ENCODE measurements around the gene CD40.

CD40 gene

DNA sequence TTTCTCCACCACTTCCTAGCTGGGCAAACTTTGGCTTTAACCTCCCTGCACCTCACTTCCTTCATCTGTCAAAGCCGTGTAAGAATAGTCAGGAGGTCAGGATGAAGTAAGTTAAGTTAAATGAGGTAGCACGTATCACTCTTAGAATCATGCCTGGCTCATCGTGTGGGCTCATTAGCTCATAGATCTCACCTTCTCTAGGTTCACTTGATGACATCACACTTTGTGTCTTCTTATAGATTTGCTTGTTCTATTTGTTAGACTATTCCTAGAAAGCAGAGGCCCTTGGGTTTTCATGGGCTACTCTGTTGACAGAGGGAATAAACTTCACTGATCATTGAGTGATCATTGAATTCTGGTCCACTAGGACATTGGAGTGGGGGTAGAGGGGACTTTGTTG lies 16.2 kb upstream of the CD40 start:
- Mint-ChIP-seq H3K9me3 (no peaks in the 10 kb centered on the region), H3K27ac (ENCODE audit: low read depth) (no peak overlapping the region), H3K4me3 (no peak overlapping the region), H3K36me3 (ENCODE audit: insufficient read depth) (no peaks in the 10 kb centered on the region), H3K4me1 (no peaks in the 10 kb centered on the region), H3K27me3 (peaks cover 80% of the 10 kb centered on the region)
- ATAC-seq (replicated peaks; ENCODE audit: extremely low read depth, poor library complexity, severe bottlenecking) (no peak), DNase-seq (ENCODE audit: low spot score in 2 of 2) (no peak)

DNA sequence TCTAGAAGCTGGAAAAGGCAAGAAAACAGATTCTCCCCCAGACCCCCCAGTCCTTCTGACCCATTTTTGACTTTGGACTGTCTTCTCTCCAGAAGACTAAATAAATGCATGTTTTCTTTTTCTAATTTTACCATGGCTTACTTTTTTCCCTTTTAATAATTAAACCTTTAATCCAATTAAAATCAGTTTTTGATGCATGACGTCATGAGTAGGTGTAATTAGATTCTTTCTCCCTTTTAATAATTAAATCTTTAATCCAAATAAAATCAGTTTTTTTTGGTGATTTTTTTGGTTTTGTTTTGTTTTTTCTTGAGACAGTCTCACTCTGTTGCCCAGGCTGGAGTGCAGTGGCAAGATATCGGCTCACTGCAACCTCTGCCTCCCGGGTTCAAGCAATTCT lies 15.2 kb upstream of the CD40 start:
- DNase-seq (ENCODE audit: low spot score in 2 of 2) = no peak
- H3K27me3 Mint-ChIP-seq = peaks cover 90% of the 10 kb centered on the region
- H3K36me3 Mint-ChIP-seq (ENCODE audit: insufficient read depth) = no peaks in the 10 kb centered on the region
- H3K27ac Mint-ChIP-seq (ENCODE audit: low read depth) = no peak overlapping the region
- no peak overlapping the region for H3K4me3 Mint-ChIP-seq
- no peak for ATAC-seq (replicated peaks; ENCODE audit: extremely low read depth, poor library complexity, severe bottlenecking)
- H3K4me1 Mint-ChIP-seq = no peaks in the 10 kb centered on the region
- no peaks in the 10 kb centered on the region for H3K9me3 Mint-ChIP-seq

DNA sequence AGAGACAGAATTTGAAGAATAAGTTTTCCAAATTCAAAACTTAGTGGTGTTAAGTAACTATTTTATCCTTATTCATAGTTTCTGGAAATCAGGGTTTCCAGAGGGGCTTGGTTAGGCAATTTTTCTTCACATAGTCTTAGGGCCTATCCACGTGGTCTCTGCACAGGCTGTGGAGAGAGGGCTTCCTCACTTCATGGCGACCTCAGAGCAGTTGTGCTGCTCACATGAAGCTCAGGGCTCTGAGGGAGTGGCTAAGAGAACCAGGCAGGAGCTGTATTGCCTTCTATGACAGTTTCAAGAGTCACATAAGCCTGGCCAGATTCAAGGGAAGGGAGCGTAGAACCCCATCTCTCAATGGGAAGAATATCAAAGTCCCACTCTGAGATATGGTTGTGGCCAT lies 13.9 kb upstream of the CD40 start:
- no peak overlapping the region for H3K27ac Mint-ChIP-seq (ENCODE audit: low read depth)
- no peaks in the 10 kb centered on the region for H3K36me3 Mint-ChIP-seq (ENCODE audit: insufficient read depth)
- no peak for DNase-seq (ENCODE audit: low spot score in 2 of 2)
- H3K4me1 Mint-ChIP-seq = no peaks in the 10 kb centered on the region
- H3K27me3 Mint-ChIP-seq = peaks cover 93% of the 10 kb centered on the region
- H3K4me3 Mint-ChIP-seq = no peak overlapping the region
- no peak for ATAC-seq (replicated peaks; ENCODE audit: extremely low read depth, poor library complexity, severe bottlenecking)
- no peaks in the 10 kb centered on the region for H3K9me3 Mint-ChIP-seq

DNA sequence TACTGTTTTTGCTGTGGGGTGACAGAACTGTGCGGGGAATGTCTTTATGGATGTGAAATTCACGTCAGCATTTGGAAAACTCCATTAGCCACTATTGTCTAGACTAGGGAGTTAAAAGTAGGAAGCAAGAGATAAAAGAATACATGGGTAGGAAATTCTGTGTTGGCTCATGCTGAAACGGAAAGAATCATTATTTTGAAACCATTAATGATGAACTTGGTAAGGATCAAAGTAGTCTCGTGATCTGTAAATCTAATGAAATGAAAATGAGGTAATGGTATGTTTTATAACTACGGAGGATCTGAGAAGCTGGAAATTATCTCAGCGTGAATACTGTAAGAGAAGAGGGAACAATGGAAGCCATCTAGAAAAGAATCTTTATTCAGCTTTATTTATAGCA lies 11.1 kb upstream of the CD40 start:
- Mint-ChIP-seq H3K36me3 (ENCODE audit: insufficient read depth) (no peaks in the 10 kb centered on the region), H3K27ac (ENCODE audit: low read depth) (no peak overlapping the region), H3K9me3 (no peaks in the 10 kb centered on the region), H3K27me3 (peaks cover 88% of the 10 kb centered on the region), H3K4me1 (no peaks in the 10 kb centered on the region), H3K4me3 (no peak overlapping the region)
- no peak for DNase-seq (ENCODE audit: low spot score in 2 of 2)
- no peak for ATAC-seq (replicated peaks; ENCODE audit: extremely low read depth, poor library complexity, severe bottlenecking)

DNA sequence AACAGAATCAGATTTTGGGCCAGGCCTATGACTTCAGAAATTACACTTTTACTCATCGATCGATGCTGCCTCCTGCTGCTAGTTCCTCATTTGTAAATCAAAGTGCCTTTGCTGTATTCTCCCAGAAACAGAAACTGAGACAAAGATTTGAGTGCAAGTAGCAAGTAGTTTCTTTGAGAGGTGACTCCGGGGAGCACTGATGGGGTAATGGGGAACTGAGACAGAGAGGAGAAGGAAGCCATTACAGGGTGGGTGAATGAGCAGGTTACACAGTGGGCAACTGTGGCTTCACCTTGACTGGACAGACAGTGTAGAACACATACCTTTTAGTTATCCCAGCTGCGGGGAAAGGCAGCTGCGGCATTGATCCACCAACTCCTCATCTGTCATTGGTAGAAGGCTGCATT lies 9.7 kb upstream of the CD40 start:
- DNase-seq (ENCODE audit: low spot score in 2 of 2) (no peak), ATAC-seq (replicated peaks; ENCODE audit: extremely low read depth, poor library complexity, severe bottlenecking) (no peak)
- Mint-ChIP-seq H3K4me1 (no peaks in the 10 kb centered on the region), H3K36me3 (ENCODE audit: insufficient read depth) (no peaks in the 10 kb centered on the region), H3K9me3 (no peaks in the 10 kb centered on the region), H3K27ac (ENCODE audit: low read depth) (no peak overlapping the region), H3K4me3 (no peak overlapping the region), H3K27me3 (peaks cover 79% of the 10 kb centered on the region)

DNA sequence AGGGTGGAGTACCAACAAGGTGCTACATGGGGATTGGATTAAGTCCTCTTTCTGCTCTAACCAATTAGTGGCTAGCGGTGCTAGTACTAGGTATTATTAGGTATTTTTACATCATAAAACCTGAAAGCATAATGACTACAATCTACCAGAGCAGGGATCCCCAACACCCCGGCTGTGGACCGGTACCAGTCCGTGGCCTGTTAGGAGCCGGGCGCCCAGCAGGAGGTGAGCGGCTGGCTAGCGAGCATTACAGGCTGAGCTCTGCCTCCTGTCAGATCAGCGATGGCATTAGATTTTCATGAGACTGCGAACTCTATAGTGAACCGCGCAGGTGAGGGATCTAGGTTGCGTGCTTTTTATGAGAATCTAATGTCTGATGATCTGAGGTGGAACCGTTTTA lies 9.1 kb upstream of the CD40 start:
- Mint-ChIP-seq H3K36me3 (ENCODE audit: insufficient read depth) (no peaks in the 10 kb centered on the region), H3K4me1 (no peaks in the 10 kb centered on the region), H3K9me3 (no peaks in the 10 kb centered on the region), H3K27me3 (peaks cover 82% of the 10 kb centered on the region), H3K4me3 (no peak overlapping the region), H3K27ac (ENCODE audit: low read depth) (no peak overlapping the region)
- no peak for ATAC-seq (replicated peaks; ENCODE audit: extremely low read depth, poor library complexity, severe bottlenecking)
- no peak for DNase-seq (ENCODE audit: low spot score in 2 of 2)

DNA sequence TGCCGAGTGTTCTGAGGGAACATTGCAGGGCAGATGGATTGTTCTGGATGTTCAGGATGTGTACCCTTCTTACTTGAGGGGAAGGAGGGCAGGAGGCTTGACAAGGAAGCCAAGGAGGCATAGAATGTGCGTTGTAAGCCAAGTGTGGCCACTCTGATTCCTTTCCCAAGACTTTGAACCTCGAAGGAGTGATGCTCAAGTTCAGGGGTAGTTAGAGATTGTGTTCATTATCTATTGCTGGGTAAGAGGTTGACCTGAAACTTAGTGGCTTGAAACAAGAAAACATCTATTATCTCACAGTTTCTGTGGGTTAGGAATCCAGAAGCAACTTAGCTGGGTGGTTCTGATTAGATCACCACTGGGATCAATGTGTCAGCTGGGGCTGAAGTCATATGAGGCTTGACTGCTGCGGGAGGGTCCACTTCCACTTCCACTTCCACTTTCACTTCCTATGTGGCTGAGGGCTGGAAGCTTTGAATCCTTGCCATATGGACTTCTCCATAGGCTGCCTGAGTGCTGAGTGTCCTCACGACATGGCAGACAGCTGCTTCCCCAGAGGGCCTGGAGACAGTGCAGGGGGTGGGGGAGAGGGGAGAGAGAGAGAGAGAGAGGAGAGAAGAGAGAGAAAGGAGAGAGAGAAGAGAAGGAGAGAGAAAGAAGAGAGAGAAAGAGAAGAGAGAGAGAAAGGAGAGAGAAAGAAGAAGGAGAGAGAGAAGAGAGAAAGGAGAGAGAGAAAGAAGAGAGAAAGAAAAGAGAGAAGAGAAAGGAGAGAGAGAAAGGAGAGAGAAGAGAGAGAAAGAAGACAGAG lies 6.9 kb upstream of the CD40 start:
- DNase-seq (ENCODE audit: low spot score in 2 of 2) = no peak
- Mint-ChIP-seq H3K4me3 (no peak overlapping the region), H3K36me3 (ENCODE audit: insufficient read depth) (no peaks in the 10 kb centered on the region), H3K4me1 (no peaks in the 10 kb centered on the region), H3K27me3 (peaks cover 71% of the 10 kb centered on the region), H3K27ac (ENCODE audit: low read depth) (no peak overlapping the region), H3K9me3 (no peaks in the 10 kb centered on the region)
- ATAC-seq (replicated peaks; ENCODE audit: extremely low read depth, poor library complexity, severe bottlenecking) = peak; percentile 24

DNA sequence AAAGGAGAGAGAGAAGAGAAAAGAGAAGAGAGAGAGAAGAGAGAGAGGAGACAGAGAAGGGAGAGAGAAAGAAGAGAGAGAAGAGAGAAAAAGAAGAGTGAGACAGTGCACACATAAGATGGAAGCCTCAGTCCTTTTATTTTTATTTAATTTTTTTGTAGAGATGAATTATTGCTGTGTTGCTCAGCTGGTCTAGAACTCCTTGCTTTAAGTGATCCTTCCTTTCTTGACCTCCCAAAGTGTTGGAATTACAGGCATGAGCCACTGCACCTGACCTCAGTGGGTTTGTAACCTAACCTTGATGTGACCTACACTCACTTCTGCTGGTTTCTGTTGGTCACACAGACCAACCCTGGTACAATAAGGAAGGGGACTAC lies 6.3 kb upstream of the CD40 start:
- H3K4me1 Mint-ChIP-seq = no peaks in the 10 kb centered on the region
- no peak overlapping the region for H3K27ac Mint-ChIP-seq (ENCODE audit: low read depth)
- H3K36me3 Mint-ChIP-seq (ENCODE audit: insufficient read depth) = no peaks in the 10 kb centered on the region
- H3K27me3 Mint-ChIP-seq = peaks cover 65% of the 10 kb centered on the region
- H3K9me3 Mint-ChIP-seq = no peaks in the 10 kb centered on the region
- ATAC-seq (replicated peaks; ENCODE audit: extremely low read depth, poor library complexity, severe bottlenecking) (no peak), DNase-seq (ENCODE audit: low spot score in 2 of 2) (no peak)
- no peak overlapping the region for H3K4me3 Mint-ChIP-seq

DNA sequence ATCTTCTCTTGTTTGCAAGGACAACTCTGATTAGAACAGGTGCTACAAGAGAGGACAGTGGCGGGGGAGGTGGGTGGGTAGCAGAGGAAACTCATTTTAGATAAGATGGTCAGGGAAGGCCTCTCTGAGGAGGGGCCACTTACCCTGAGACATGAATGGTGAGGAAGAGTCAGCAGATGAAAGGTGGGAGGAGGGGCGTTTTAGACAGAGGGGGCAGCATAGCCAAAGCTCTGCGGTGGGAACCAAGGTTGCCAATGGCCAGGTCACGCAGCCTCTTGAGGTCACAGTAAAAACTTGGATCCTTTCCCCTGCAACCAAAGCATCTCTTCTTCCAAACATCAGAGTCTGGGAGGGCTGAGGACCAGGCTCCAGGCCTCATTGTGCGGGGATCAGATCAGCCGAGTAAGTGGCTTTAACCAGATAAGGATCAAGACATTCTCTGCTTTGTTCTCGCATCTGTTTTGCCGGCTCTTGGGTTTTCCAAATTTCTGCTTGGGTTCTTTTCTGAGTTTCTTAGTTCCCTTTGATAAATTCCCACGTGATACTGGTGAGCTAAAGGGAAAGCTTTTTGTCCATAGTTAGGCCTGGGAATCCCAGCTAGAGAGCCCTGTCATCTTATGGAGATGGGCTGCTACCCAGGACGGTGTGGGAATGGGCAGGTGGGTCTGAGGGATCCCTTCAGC lies 5.5 kb upstream of the CD40 start:
- DNase-seq (ENCODE audit: low spot score in 2 of 2) (no peak), ATAC-seq (replicated peaks; ENCODE audit: extremely low read depth, poor library complexity, severe bottlenecking) (no peak)
- Mint-ChIP-seq H3K27ac (ENCODE audit: low read depth) (no peak overlapping the region), H3K4me3 (no peak overlapping the region), H3K27me3 (peaks cover 58% of the 10 kb centered on the region), H3K36me3 (ENCODE audit: insufficient read depth) (no peaks in the 10 kb centered on the region), H3K9me3 (no peaks in the 10 kb centered on the region), H3K4me1 (no peaks in the 10 kb centered on the region)

DNA sequence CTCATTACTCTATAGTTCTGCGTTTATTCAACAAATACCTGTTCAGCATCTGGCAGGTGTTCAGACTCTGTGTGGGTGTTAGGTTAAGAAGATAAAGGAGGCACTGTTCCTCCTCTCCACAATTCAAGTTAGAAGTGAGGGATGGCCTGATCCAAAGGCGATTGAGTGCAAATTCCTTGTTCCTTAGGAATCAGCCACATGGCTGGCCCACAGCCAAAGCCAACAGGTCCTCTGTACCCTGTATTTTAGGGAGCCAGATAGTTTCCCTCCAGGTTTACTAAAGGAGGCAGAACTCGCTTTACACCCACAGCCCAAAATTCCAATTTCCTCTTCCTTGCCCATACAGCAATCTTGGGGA lies 5.0 kb upstream of the CD40 start:
- Mint-ChIP-seq H3K36me3 (ENCODE audit: insufficient read depth) (peaks cover under 1% of the 10 kb centered on the region), H3K27ac (ENCODE audit: low read depth) (no peak overlapping the region), H3K27me3 (peaks cover 56% of the 10 kb centered on the region), H3K4me3 (no peak overlapping the region), H3K4me1 (peaks cover 5% of the 10 kb centered on the region), H3K9me3 (no peaks in the 10 kb centered on the region)
- DNase-seq (ENCODE audit: low spot score in 2 of 2) = no peak
- ATAC-seq (replicated peaks; ENCODE audit: extremely low read depth, poor library complexity, severe bottlenecking) = no peak

DNA sequence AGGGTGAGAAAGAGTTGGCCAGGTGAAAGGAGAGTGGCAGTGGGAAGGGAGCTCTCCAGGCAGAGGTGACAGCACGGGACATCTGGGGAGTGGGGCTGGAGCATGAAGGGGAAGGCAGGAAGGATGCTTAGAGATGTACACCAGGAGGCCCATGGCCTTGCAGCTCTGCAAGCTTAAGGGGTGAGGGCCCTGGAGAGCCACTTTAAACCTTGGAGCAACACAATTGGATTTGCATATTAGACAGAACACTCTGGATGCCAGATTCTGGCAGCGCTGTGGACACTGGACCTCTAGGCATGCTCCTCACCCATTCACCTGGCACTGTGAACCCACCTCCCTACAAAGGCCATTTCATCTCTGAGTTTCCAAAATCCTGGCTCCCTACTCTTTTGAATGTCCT lies 3.7 kb upstream of the CD40 start:
- ATAC-seq (replicated peaks; ENCODE audit: extremely low read depth, poor library complexity, severe bottlenecking) (no peak), DNase-seq (ENCODE audit: low spot score in 2 of 2) (no peak)
- Mint-ChIP-seq H3K36me3 (ENCODE audit: insufficient read depth) (peaks cover 2% of the 10 kb centered on the region), H3K27ac (ENCODE audit: low read depth) (no peak overlapping the region), H3K9me3 (no peaks in the 10 kb centered on the region), H3K27me3 (peaks cover 47% of the 10 kb centered on the region), H3K4me3 (no peak overlapping the region), H3K4me1 (peaks cover 9% of the 10 kb centered on the region)

DNA sequence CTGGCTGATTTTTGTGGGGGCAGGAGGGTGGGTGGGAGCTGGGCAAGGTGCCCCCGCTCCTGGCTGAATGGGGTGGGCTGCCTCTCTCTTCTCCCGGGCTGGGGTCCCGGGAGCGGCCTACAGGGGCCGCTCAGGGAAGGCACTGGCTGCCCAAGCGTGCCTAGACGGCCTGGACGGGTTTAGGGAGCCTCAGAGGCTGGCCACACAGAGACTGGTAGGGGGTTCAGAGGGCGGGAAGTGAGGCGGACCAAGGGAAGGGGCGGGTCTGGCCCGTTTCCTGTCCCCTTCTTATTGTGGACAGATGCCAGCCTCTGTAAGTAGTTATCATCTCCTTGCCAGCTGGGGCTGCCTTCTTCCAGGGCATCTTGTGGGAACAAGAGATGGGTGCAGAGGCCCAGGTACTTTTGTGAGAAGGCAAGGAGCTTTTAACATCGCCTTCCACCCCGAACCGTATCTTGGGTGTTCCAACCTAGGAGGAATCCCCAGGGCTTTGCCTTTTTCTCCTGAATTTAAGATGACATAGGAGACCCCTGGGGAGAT lies 437 bp downstream of the CD40 start:
- Mint-ChIP-seq H3K27ac (ENCODE audit: low read depth) (peak overlapping the region; percentile 93), H3K27me3 (peaks cover 22% of the 10 kb centered on the region), H3K36me3 (ENCODE audit: insufficient read depth) (peaks cover 4% of the 10 kb centered on the region), H3K4me3 (peak overlapping the region; percentile 91), H3K4me1 (peaks cover 9% of the 10 kb centered on the region), H3K9me3 (no peaks in the 10 kb centered on the region)
- ATAC-seq (replicated peaks; ENCODE audit: extremely low read depth, poor library complexity, severe bottlenecking) = peak; percentile 45
- no peak for DNase-seq (ENCODE audit: low spot score in 2 of 2)

DNA sequence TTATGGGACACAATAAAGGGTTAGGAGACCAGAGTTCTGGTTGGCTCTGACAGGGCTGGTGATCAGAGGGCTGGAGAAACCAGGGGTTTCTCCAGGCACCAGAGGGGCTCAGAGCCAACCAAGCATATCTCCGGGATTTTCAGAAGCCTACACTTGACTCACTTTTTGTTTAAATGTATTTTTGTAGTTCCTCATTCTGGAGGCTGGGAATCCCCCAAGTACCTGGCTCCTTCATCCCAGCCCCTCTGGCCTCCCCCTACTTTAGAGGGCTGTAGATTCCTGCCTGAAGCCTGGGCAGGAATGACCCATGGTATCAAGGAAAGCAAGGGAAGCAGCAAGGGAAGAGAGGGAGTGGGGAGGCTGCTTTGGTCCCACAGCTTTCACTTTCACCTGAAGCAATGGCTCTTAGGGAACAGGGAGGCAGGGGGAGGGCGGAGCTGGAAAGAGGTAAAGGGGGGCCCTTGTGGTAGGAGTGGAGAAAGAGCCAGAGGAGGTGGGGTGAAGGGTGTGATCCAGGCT lies 973 bp downstream of the CD40 start:
- Mint-ChIP-seq H3K27ac (ENCODE audit: low read depth) (no peak overlapping the region), H3K4me3 (peak overlapping the region; percentile 91), H3K27me3 (peaks cover 17% of the 10 kb centered on the region), H3K36me3 (ENCODE audit: insufficient read depth) (peaks cover 6% of the 10 kb centered on the region), H3K9me3 (no peaks in the 10 kb centered on the region), H3K4me1 (peaks cover 9% of the 10 kb centered on the region)
- ATAC-seq (replicated peaks; ENCODE audit: extremely low read depth, poor library complexity, severe bottlenecking) (peak; percentile 30), DNase-seq (ENCODE audit: low spot score in 2 of 2) (no peak)
